Measurements from ENCODE around the gene TAB3. TPM values are rescaled to one million over a fixed set of nuclear protein-coding genes. Genes with fewer than 3 reads are reported as not detected.

Gene TAB3, protein sequence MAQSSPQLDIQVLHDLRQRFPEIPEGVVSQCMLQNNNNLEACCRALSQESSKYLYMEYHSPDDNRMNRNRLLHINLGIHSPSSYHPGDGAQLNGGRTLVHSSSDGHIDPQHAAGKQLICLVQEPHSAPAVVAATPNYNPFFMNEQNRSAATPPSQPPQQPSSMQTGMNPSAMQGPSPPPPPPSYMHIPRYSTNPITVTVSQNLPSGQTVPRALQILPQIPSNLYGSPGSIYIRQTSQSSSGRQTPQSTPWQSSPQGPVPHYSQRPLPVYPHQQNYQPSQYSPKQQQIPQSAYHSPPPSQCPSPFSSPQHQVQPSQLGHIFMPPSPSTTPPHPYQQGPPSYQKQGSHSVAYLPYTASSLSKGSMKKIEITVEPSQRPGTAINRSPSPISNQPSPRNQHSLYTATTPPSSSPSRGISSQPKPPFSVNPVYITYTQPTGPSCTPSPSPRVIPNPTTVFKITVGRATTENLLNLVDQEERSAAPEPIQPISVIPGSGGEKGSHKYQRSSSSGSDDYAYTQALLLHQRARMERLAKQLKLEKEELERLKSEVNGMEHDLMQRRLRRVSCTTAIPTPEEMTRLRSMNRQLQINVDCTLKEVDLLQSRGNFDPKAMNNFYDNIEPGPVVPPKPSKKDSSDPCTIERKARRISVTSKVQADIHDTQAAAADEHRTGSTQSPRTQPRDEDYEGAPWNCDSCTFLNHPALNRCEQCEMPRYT
- 12.4 TPM for total RNA-seq
- long read RNA-seq, partial matches to known transcripts = 0 of 3 reads
- long read RNA-seq, other reads (novel, unspliced or antisense) = 3 of 3 reads

DNA sequence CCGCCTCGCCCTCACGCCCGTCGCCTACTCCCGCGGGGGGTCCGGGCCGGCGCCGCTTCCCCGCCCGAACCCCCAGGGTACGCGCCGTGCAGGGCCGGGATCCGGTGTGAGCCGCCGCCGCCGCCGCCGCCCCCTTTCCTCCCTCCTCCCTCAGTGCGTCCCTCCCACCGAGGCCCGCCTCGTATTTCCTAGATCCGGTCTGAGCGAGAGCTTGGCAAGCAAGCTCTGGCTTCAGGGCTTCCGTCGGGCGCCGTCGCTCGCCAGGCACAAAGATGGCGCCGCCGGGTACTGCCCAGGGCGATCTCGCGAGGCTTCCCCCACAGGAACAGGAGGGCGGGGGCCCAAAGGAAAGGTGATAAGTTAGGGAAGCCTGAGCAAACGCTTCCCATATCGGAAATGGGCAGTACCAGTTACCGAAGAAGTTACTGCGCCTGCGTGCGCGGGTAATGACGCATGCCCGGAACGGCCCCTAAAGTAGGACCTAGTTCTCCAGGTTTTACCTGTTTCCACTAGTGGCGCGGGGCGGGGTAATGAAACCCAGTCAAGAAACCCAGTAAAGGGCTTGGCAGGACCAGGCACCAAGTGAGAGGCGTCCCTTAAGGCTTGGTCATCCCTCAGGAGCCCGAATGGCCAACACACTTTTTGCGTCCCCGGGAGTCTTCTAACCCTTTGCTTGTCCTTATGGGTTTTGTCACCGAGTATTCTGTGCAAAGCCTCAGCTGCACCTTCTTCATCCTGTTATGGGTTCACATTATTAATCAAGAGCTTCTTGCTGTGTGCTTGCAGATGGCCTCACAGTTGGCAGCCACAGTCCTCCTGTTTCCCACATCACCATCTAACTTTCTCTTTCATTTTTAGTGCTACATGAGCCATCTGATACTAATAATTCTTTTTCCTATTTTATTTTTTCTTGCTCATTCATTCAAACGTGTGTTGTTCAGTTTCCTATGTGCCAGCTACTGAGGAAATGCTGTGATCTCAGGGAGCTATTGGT is at the start of gene TAB3:
Gene TAB3, minus strand, starts transcription at position 108 of the 994 bp plus-strand sequence. CDS start 29,666 bp downstream, outside the sequence.
- ATAC-seq = peak; percentile 97
- intact Hi-C loops (cut with DNase I) = no loop called here
- peak; percentile 95 for DNase-seq (ENCODE audit: missing footprints)

DNA sequence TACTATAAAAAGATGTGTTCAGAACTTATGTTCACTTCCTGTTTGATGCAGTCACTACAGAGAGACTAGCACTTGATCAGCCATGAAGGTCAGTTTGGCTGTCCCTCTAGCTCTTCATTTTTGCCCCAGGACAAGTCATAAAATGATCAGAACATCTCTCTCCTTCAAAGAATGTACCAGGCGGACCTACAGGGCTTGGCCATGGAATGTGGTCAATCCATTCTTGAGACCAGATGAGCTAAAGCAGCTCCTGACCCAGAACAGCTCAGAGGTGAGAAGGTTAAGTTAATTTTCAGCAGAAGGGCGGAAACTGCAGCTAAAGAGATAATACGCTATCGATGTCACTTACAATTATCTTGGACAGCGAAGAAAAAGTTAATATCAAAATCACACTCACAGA is 49.2 kb upstream of the TAB3 start:
- DNase-seq (ENCODE audit: missing footprints) (no peak), ATAC-seq (no peak)
- intact Hi-C loops (cut with DNase I) = no loop called here

DNA sequence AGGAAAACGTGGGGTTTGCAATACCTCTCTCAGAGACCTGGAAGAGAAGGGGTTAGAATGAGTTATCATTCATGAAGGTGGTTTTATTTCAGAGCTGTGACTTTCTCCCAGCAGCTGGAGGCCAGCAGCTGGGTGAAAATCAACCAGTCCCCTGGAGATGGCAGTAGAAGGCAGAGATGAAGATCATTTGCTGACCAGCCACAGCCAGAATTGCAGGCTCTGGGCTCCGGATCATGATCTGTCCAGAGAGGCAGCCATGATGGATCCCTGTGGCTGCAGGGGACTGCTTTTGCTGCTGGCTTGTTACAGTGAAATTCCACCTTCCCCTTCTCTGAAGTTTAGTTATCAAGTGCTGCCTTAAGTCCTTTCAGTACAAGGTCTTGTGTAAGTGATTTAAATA is 46.9 kb upstream of the TAB3 start:
- intact Hi-C loops (cut with DNase I) = no loop called here
- no peak for ATAC-seq
- no peak for DNase-seq (ENCODE audit: missing footprints)

DNA sequence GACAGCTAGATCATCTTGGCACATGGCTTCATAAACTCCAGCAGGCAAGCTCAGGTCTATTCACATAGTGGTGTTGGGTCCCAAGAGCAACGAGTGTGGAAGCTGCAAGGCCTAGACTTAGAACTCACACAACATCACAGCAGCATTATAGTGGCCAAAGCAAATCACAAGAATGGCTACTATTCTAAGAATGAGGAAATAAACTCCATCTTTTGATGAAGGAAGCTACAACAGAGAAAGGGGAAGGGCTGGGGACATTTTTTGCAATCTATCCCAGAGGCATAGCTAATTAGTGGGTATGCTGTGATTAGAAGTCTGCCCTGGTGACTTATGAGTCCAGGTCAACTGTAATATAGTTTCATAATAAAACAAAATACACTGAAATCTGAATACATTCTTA is 42.9 kb upstream of the TAB3 start:
- DNase-seq (ENCODE audit: missing footprints) = no peak
- intact Hi-C loops (cut with DNase I) = no loop called here
- ATAC-seq = no peak

DNA sequence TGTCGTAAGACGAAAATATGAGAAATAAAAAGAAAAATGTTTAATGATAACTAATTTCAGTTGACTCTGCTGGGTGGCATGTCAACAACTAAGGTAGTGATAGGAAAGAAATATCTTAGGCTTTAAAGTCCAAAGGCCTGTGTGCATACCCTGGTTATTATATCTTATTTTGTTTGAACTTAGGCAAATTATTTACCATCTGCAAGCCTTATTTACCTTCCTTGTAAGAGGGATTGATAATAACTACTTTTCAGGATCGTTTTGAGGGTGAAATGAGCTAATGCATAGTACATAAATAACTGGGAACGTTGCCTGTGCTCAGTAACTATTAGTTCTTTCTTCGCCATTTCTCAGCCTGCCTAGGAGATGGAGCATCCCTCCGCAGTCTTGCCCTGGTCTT is 41.6 kb upstream of the TAB3 start:
- ATAC-seq (no peak), DNase-seq (ENCODE audit: missing footprints) (no peak)
- intact Hi-C loops (cut with DNase I) = no loop called here

DNA sequence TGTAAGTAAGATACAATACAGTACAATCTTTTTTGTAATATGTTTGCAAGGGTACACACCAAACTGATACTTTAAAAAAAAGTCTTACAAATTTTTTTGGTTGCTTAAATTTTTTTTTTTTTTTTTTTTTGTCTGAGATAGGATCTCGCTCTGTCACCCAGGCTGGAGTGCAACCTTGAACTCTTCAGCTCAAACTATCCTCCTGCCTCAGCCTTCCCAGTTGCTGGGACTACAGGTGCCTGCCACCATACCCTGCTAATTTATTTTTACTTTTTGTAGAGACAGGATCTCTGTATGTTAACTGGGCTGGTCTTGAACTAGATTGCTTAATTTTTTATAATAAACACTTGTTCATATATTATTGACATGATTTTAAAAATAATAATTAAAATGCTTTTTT is 41.1 kb upstream of the TAB3 start:
- intact Hi-C loops (cut with DNase I) = no loop called here
- DNase-seq (ENCODE audit: missing footprints) = no peak
- ATAC-seq = no peak

DNA sequence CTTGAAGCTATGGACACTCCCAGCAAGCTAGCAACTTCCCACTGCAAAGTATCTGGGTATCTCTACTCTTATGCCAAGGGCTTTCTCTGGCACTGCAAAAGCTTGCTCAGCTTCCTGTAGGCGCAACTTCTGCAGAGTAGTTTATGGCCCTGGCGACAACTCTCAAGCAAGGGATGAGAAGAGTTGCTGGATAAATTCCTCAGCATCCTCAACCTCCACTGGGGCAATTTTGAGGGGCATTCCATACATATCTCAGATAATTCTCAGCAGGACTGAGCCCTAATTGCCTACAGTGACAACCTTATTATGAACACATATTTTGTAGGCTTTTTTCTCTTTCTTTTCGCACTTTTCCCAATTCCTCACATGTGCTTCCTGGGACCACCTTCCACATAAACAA is 31.2 kb upstream of the TAB3 start:
- intact Hi-C loops (cut with DNase I) = no loop called here
- ATAC-seq = no peak
- no peak for DNase-seq (ENCODE audit: missing footprints)

DNA sequence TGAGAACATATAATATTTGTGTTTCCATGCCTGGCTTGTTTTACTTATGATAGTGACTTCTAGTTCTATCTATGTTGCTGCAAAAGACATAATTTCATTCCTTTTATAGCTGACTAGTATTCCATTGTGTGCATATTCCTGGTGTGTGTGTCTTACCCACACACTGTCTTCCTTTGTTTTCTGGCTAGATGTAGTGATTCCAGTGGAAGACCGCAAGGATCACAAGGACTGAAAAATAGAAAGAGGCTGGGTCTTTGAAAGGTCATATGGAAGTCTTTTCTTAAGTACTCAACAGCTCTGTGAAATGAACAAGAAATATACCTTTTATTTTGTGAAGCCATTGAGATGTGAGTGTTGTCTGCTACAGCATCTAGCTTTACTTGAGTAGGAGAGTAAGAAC is 29.4 kb upstream of the TAB3 start:
- intact Hi-C loops (cut with DNase I) = no loop called here
- no peak for ATAC-seq

DNA sequence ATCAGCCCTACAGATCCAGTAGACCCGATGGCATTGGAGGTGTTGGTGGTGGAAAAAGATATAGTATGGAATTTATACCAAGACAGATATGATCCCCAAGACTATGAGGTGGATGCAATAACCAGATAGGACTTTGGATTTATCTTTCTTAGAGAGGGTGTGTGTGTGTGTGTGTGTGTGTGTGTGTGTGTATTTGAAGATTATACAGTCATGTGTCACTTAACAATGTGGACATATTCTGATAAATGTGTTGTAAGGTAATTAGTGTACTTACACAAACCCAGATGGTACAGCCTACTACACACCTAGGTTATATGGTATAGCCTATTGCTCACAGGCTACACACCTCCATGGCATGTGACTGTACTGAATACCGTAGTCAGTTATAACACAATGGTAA is 24.4 kb upstream of the TAB3 start:
- intact Hi-C loops (cut with DNase I) = no loop called here
- no peak for ATAC-seq
- DNase-seq (ENCODE audit: missing footprints) = no peak

More for the DNA sequence above, 29.4 kb upstream of the TAB3 start:
- no peak for DNase-seq (ENCODE audit: missing footprints)

DNA sequence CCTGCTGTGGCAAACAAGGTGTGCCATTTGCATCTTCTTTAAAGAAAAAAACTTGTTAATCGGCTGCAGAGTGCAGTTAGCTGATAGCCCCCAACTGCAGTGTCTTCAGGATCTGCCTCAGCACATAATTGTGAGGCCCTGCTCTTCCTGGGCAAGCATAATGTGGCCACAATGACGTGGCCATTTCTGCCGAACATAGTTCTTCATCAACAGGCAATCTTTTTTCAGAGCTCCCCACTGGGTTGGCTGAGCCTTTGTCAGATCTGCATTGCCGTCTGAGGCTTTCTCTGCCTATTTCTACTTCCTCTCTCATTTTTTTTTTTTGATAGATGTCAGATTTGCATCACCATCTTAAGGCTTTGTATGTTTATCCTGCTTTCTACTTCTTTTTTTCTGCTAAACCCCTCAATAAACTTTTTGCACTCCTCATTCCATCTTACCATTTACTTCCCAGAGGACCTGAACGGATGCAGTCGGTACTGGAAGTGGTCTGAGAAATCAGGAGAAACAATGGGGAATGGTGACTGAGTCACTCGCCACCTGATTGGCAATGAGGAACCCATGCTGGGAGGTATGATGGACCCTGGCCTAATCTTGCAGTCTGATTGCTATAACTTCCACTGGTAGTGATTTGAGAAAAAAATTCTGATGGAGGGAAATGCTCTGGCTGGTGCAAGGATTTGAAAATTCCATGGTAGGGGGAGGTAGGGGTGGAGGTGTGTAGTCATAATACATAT is 21.2 kb upstream of the TAB3 start:
- intact Hi-C loops (cut with DNase I) = no loop called here
- DNase-seq (ENCODE audit: missing footprints) = no peak
- ATAC-seq = no peak

DNA sequence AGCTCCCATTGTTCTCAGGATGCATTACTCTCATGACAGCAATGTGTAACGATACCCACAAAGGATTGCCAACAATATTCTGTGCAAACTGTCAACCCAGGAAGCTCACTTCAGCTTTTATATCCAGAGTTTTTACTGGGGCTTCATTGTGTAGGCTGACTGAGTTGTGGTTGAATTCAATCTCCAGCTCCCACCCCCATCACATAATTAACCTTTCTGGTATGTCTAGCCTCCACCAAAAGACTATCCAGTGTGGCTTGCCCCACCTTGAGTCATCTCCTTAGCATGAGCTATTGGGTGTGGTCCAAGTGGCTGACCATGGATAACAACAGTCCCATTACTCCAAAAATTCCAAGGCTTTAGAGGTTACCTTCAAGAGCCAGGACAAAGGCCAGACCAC is 17.7 kb upstream of the TAB3 start:
- ATAC-seq (no peak), DNase-seq (ENCODE audit: missing footprints) (no peak)
- intact Hi-C loops (cut with DNase I) = no loop called here

DNA sequence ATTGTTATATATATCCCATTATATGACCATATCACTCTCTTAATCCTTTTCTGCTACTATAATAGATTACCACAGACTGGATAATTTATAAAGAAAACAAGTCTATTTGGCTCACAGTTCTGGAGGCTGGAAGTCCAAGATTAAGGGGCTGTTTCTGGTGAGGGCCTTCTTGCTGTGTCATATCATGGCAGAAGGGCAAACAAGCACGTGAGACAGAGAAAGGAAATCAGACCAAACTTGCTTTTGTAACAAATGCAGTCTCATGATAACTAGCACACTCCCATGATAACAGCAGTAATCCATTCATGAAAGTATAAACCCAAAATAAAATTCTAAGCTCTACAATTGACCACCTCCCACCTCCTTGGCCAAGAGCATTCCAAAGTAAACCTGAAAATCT is 16.3 kb upstream of the TAB3 start:
- no peak for DNase-seq (ENCODE audit: missing footprints)
- intact Hi-C loops (cut with DNase I) = no loop called here
- no peak for ATAC-seq

DNA sequence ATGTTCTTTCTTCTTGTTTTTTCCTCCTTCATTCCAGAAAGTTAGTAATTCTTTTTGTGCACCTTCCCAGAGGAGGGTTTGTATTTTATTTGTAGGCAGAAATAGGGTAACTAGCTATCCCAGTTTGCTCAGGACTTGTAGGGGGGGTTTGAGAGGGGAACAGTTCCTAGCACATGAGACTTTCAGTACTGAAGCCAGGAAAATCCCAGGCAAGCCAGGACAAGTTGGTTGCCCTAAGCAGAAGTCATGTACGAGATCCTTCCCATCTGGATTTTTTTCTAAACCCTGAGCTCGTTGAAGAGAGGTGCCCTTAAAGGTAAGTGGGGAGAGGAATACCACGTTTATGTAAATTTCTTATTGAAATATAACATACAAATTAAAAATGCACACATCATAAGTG is 15.6 kb upstream of the TAB3 start:
- no peak for ATAC-seq
- intact Hi-C loops (cut with DNase I) = no loop called here
- DNase-seq (ENCODE audit: missing footprints) = no peak

DNA sequence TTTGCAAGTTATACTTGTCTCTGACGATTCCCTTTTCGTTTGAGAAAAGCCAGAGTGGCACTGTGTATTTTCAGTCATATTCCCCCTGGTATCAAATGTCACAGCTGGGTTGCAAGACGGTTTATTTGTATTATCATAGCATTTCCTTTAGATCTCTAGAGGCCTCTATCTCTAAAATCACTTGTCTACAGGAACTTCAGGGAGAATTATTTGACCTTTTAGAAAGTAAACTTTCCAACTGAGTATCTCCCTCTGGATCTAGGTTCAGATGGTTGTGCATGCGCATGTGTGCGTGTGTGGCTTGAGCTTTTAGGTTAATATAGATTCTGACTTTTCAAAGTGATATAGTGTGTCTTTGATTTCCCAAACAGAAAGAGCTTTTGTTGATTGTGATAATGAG is 15.1 kb upstream of the TAB3 start:
- DNase-seq (ENCODE audit: missing footprints) = no peak
- intact Hi-C loops (cut with DNase I) = no loop called here
- ATAC-seq = no peak

DNA sequence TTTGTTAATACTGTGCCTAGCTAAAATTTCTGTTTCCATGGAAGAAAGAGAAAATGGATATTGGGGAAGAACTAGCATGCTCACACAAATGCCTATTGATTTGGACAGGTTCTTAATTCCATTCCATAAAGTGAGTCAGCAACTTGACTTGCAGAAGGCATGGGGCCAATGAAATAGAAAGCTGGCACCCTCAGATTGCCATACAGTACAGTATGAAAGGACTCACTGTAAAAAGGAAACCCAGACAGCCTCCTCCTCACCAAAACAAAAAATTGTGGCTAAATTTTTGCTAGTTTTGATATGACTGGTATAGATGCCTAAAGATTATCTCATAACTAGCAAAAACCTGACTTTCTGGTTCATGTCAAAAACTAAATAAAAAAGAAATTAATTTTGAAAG is 11.2 kb upstream of the TAB3 start:
- no peak for ATAC-seq
- intact Hi-C loops (cut with DNase I) = no loop called here

DNA sequence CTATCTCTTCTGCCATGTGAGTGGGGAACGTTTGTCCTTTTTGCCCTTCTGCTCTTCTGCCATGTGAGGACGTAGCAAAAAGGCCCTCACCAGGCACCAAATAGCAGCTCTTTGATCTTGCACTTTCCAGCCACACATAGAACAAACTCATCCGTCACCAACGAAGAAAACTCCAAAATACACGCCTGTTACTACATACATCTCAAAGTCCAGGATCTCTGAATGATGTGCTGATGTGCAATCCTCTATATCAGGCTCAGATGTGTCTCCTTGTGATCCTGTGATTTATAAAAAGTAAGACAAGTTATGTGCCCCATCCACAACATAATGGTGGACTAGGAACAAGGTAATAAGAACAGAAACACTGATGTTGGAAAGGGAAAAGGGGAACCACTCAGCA is 9.8 kb upstream of the TAB3 start:
- intact Hi-C loops (cut with DNase I) = no loop called here
- DNase-seq (ENCODE audit: missing footprints) (no peak), ATAC-seq (no peak)

More for the DNA sequence above, 11.2 kb upstream of the TAB3 start:
- DNase-seq (ENCODE audit: missing footprints) = no peak

DNA sequence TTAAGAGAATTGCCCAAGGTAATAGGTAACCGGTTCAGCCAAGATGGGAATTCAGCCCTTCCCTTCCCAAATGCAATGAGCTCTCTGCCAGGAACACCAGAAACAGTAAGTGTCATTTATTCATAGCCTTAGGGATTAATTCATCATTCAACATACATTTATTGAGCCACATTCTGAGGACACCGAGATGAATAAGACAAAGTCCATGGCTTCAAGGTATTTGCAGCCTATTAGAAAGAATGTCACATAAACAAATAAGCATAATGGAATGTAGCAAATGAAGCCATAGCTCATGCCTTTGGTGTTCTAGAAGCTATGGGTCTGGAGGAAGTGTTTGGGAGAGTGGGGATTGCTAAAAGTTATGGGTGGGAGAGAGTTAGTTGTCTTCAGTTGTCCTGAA is 6.3 kb upstream of the TAB3 start:
- intact Hi-C loops (cut with DNase I) = no loop called here
- DNase-seq (ENCODE audit: missing footprints) = no peak
- no peak for ATAC-seq

DNA sequence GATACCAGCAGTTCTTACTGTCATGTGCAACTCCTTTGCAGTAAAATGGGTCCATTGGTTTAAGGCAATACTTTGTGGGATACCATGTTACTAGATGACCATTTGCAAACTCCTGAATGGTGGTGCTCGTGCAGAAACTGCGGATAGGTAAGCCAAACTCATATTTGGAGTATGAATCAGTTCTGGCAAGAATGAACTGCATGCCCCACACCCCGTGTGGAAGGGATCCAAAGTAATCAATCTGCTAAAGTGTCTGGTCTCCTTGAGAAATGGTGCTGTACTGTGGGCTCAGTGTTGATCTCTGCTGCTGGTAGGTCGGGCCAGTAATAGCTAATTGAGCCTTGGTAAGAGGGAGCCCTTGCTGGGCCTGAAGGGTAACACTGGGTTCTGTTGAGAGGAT is 4.2 kb upstream of the TAB3 start:
- no peak for ATAC-seq
- no peak for DNase-seq (ENCODE audit: missing footprints)

DNA sequence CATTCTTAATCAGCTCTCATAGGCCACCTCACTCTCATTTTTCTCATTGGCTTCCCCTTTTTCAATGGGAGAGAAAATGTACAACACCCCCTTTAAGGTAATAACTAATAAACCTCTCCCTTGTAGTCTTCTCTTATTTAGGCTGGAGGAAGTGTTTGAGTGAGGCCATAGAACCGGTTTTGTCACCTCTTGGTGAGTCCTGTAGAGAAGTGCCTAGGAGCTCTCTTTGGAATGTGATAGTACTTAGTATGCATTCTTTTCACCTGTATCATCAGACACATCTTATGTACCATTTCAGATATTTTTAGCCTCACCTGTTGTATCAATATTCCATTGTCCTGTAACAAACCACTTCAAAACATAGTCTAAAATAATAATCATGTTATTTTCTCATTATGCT is 3.5 kb upstream of the TAB3 start:
- ATAC-seq (no peak), DNase-seq (ENCODE audit: missing footprints) (no peak)
- intact Hi-C loops (cut with DNase I) = no loop called here

More for the DNA sequence above, 4.2 kb upstream of the TAB3 start:
- intact Hi-C loops (cut with DNase I) = no loop called here

Measured in Right ventricle myocardium inferior (tissue), 1 donor.